ENCODE results near the gene DPEP2.

- TF ChIP-seq CTCF (IDR thresholded peaks at IDR 0.05; ENCODE audit: low read length) (no peak), EZH2 (IDR thresholded peaks at IDR 0.05; ENCODE audit: borderline replicate concordance, low read length) (no peak)
These were observed 19.9 kb upstream of the DPEP2 start for GRCh38 chr16:68019167-68019680.
